ENCODE data around the gene UBE2E2.

Gene UBE2E2

GRCh38 chr3:23600167-23600871, 397.2 kb downstream of the UBE2E2 start:
- Histone ChIP-seq H3K9me3 (replicated peaks in 1 of 2; ENCODE audit: control insufficient read depth in 2 of 2, insufficient read depth in 1 of 2, low read depth in 1 of 2, low read length in 2 of 2) (peaks cover 0 to 1% of the 10 kb centered on the region in 2 donors), H4K8ac (ENCODE audit: low read depth, low read length) (no peak overlapping the region), H3K36me3 (replicated peaks in 1 of 2; ENCODE audit: control insufficient read depth in 2 of 2, insufficient read depth in 2 of 2, low read length in 2 of 2) (no peaks in the 10 kb centered on the region), H3K79me1 (ENCODE audit: low read depth, low read length) (no peaks in the 10 kb centered on the region), H3K27ac (replicated peaks; ENCODE audit: low read length) (no peak overlapping the region), H2AFZ (ENCODE audit: low read length) (no peak overlapping the region), H3K9ac (ENCODE audit: low read depth, low read length, poor library complexity) (no peak overlapping the region), H2BK12ac (ENCODE audit: low read length) (no peak overlapping the region), H3K23ac (ENCODE audit: low read depth, low read length, poor library complexity) (no peak overlapping the region), H3K14ac (ENCODE audit: low read length) (no peak overlapping the region), H3K4me2 (ENCODE audit: insufficient read depth, low read length, poor library complexity, severe bottlenecking) (no peak overlapping the region), H3K4me1 (ENCODE audit: control insufficient read depth in 2 of 2, insufficient read depth in 1 of 2, low read depth in 1 of 2, low read length in 2 of 2) (peaks cover 0 to 5% of the 10 kb centered on the region in 2 donors), H2BK15ac (ENCODE audit: low read length) (no peak overlapping the region), H3K18ac (ENCODE audit: low read length) (no peak overlapping the region), H3K27me3 (ENCODE audit: control insufficient read depth in 3 of 3, insufficient read depth in 3 of 3, low read depth in 1 of 3, low read length in 3 of 3) (no peaks in the 10 kb centered on the region), H4K91ac (ENCODE audit: low read depth, low read length, poor library complexity) (no peak overlapping the region), H2BK5ac (ENCODE audit: low read length) (no peak overlapping the region), H3K4ac (ENCODE audit: low read length) (no peak overlapping the region), H3K4me3 (ENCODE audit: low read length in 2 of 2) (no peak overlapping the region), H2BK120ac (ENCODE audit: low read depth, low read length) (no peak overlapping the region), H2AK5ac (ENCODE audit: low read depth, low read length) (no peak overlapping the region)
- no CpG with 5 or more reads among the region's 8 CpGs for WGBS, 2 donors (ENCODE audit: extremely low coverage in 2 of 2, insufficient read length in 2 of 2, insufficient replicate concordance in 1 of 2)
- DNase-seq (ENCODE audit: low spot score), result no peak

GRCh38 chr3:23601091-23601822, 398.1 kb downstream of the UBE2E2 start:
- Histone ChIP-seq H2AFZ (ENCODE audit: low read length) (no peak overlapping the region), H3K23ac (ENCODE audit: low read depth, low read length, poor library complexity) (no peak overlapping the region), H2BK12ac (ENCODE audit: low read length) (no peak overlapping the region), H2BK15ac (ENCODE audit: low read length) (no peak overlapping the region), H3K4me2 (ENCODE audit: insufficient read depth, low read length, poor library complexity, severe bottlenecking) (no peak overlapping the region), H3K27me3 (ENCODE audit: control insufficient read depth in 3 of 3, insufficient read depth in 3 of 3, low read depth in 1 of 3, low read length in 3 of 3) (no peaks in the 10 kb centered on the region), H4K91ac (ENCODE audit: low read depth, low read length, poor library complexity) (no peak overlapping the region), H3K27ac (replicated peaks; ENCODE audit: low read length) (no peak overlapping the region), H3K79me1 (ENCODE audit: low read depth, low read length) (no peaks in the 10 kb centered on the region), H4K8ac (ENCODE audit: low read depth, low read length) (no peak overlapping the region), H2BK120ac (ENCODE audit: low read depth, low read length) (no peak overlapping the region), H3K9ac (ENCODE audit: low read depth, low read length, poor library complexity) (no peak overlapping the region), H3K36me3 (replicated peaks in 1 of 2; ENCODE audit: control insufficient read depth in 2 of 2, insufficient read depth in 2 of 2, low read length in 2 of 2) (no peaks in the 10 kb centered on the region), H3K4me3 (ENCODE audit: low read length in 2 of 2) (no peak overlapping the region), H3K18ac (ENCODE audit: low read length) (no peak overlapping the region), H2AK5ac (ENCODE audit: low read depth, low read length) (no peak overlapping the region), H2BK5ac (ENCODE audit: low read length) (no peak overlapping the region), H3K9me3 (replicated peaks in 1 of 2; ENCODE audit: control insufficient read depth in 2 of 2, insufficient read depth in 1 of 2, low read depth in 1 of 2, low read length in 2 of 2) (peaks cover 0 to 1% of the 10 kb centered on the region in 2 donors), H3K4me1 (ENCODE audit: control insufficient read depth in 2 of 2, insufficient read depth in 1 of 2, low read depth in 1 of 2, low read length in 2 of 2) (peaks cover 0 to 5% of the 10 kb centered on the region in 2 donors), H3K4ac (ENCODE audit: low read length) (no peak overlapping the region), H3K14ac (ENCODE audit: low read length) (no peak overlapping the region)
- DNase-seq (ENCODE audit: low spot score), result no peak
- WGBS, 2 donors (ENCODE audit: extremely low coverage in 2 of 2, insufficient read length in 2 of 2, insufficient replicate concordance in 1 of 2), result no CpG with 5 or more reads among the region's 11 CpGs

- no peak for DNase-seq (ENCODE audit: low spot score)
- WGBS, 2 donors (ENCODE audit: extremely low coverage in 2 of 2, insufficient read length in 2 of 2, insufficient replicate concordance in 1 of 2), result no CpG with 5 or more reads among the region's 9 CpGs
- H4K91ac ChIP-seq (ENCODE audit: low read depth, low read length, poor library complexity), result no peak overlapping the region
- H3K23ac ChIP-seq (ENCODE audit: low read depth, low read length, poor library complexity), result no peak overlapping the region
- no peak overlapping the region for H3K4me3 ChIP-seq (ENCODE audit: low read length in 2 of 2)
- H3K4me1 ChIP-seq (ENCODE audit: control insufficient read depth in 2 of 2, insufficient read depth in 1 of 2, low read depth in 1 of 2, low read length in 2 of 2), result peaks cover 0 to 5% of the 10 kb centered on the region in 2 donors
- no peak overlapping the region for H2BK120ac ChIP-seq (ENCODE audit: low read depth, low read length)
- no peak overlapping the region for H2BK5ac ChIP-seq (ENCODE audit: low read length)
- H3K18ac ChIP-seq (ENCODE audit: low read length), result no peak overlapping the region
- H3K4ac ChIP-seq (ENCODE audit: low read length), result no peak overlapping the region
- no peak overlapping the region for H4K8ac ChIP-seq (ENCODE audit: low read depth, low read length)
- H2AFZ ChIP-seq (ENCODE audit: low read length), result no peak overlapping the region
- H3K27ac ChIP-seq (replicated peaks; ENCODE audit: low read length), result no peak overlapping the region
- H3K9me3 ChIP-seq (replicated peaks in 1 of 2; ENCODE audit: control insufficient read depth in 2 of 2, insufficient read depth in 1 of 2, low read depth in 1 of 2, low read length in 2 of 2), result peaks cover 0 to 1% of the 10 kb centered on the region in 2 donors
- H3K27me3 ChIP-seq (ENCODE audit: control insufficient read depth in 3 of 3, insufficient read depth in 3 of 3, low read depth in 1 of 3, low read length in 3 of 3), result no peaks in the 10 kb centered on the region
- no peaks in the 10 kb centered on the region for H3K36me3 ChIP-seq (replicated peaks in 1 of 2; ENCODE audit: control insufficient read depth in 2 of 2, insufficient read depth in 2 of 2, low read length in 2 of 2)
- H3K9ac ChIP-seq (ENCODE audit: low read depth, low read length, poor library complexity), result no peak overlapping the region
- H2AK5ac ChIP-seq (ENCODE audit: low read depth, low read length), result no peak overlapping the region
- no peaks in the 10 kb centered on the region for H3K79me1 ChIP-seq (ENCODE audit: low read depth, low read length)
- no peak overlapping the region for H3K4me2 ChIP-seq (ENCODE audit: insufficient read depth, low read length, poor library complexity, severe bottlenecking)
- no peak overlapping the region for H2BK12ac ChIP-seq (ENCODE audit: low read length)
- H3K14ac ChIP-seq (ENCODE audit: low read length), result no peak overlapping the region
- no peak overlapping the region for H2BK15ac ChIP-seq (ENCODE audit: low read length)
Observed at GRCh38 chr3:23602971-23603370, 399.8 kb downstream of the UBE2E2 start.

GRCh38 chr3:23607184-23607847, 404.2 kb downstream of the UBE2E2 start:
- Histone ChIP-seq H2BK120ac (ENCODE audit: low read depth, low read length) (no peak overlapping the region), H3K4me1 (ENCODE audit: control insufficient read depth in 2 of 2, insufficient read depth in 1 of 2, low read depth in 1 of 2, low read length in 2 of 2) (peaks cover 0 to 2% of the 10 kb centered on the region in 2 donors), H3K4me3 (ENCODE audit: low read length in 2 of 2) (no peak overlapping the region), H3K4ac (ENCODE audit: low read length) (no peak overlapping the region), H2BK12ac (ENCODE audit: low read length) (no peak overlapping the region), H2AFZ (ENCODE audit: low read length) (no peak overlapping the region), H3K18ac (ENCODE audit: low read length) (no peak overlapping the region), H3K14ac (ENCODE audit: low read length) (no peak overlapping the region), H4K8ac (ENCODE audit: low read depth, low read length) (no peak overlapping the region), H4K91ac (ENCODE audit: low read depth, low read length, poor library complexity) (no peak overlapping the region), H3K23ac (ENCODE audit: low read depth, low read length, poor library complexity) (no peak overlapping the region), H3K27ac (replicated peaks; ENCODE audit: low read length) (no peak overlapping the region), H3K9me3 (replicated peaks in 1 of 2; ENCODE audit: control insufficient read depth in 2 of 2, insufficient read depth in 1 of 2, low read depth in 1 of 2, low read length in 2 of 2) (peaks cover 0 to 1% of the 10 kb centered on the region in 2 donors), H3K79me1 (ENCODE audit: low read depth, low read length) (no peaks in the 10 kb centered on the region), H2BK5ac (ENCODE audit: low read length) (no peak overlapping the region), H2AK5ac (ENCODE audit: low read depth, low read length) (no peak overlapping the region), H2BK15ac (ENCODE audit: low read length) (no peak overlapping the region), H3K4me2 (ENCODE audit: insufficient read depth, low read length, poor library complexity, severe bottlenecking) (no peak overlapping the region), H3K9ac (ENCODE audit: low read depth, low read length, poor library complexity) (no peak overlapping the region), H3K36me3 (replicated peaks in 1 of 2; ENCODE audit: control insufficient read depth in 2 of 2, insufficient read depth in 2 of 2, low read length in 2 of 2) (no peaks in the 10 kb centered on the region), H3K27me3 (ENCODE audit: control insufficient read depth in 3 of 3, insufficient read depth in 3 of 3, low read depth in 1 of 3, low read length in 3 of 3) (no peaks in the 10 kb centered on the region)
- WGBS, 2 donors (ENCODE audit: extremely low coverage in 2 of 2, insufficient read length in 2 of 2, insufficient replicate concordance in 1 of 2), result no CpG with 5 or more reads among the region's 8 CpGs
- DNase-seq (ENCODE audit: low spot score), result no peak
